GM18526 (cell line): Measurements from ENCODE around the gene ZBTB45.
A peak's percentile ranks its signal among the peaks of the same experiment; 100 is the strongest.

ENCODE experiments used
- POLR2A ChIP-seq: IDR thresholded peaks from 3 replicates; pipeline ENCODE4 v1.6.1; 2011; ENCODE audit not compliant: insufficient read length; ENCODE audit errors: extremely low read depth

The ZBTB45 gene

GRCh38 chr19:58499021-58499927, 20.3 kb downstream of the ZBTB45 start:
- TF ChIP-seq POLR2A: peak; percentile 55

GRCh38 chr19:58498316-58499020, 21.1 kb downstream of the ZBTB45 start:
- TF ChIP-seq POLR2A: no peak

- no peak for TF ChIP-seq POLR2A
Measured at GRCh38 chr19:58497634-58498170, 21.9 kb downstream of the ZBTB45 start.

- no peak for TF ChIP-seq POLR2A
Measured at GRCh38 chr19:58492265-58492664, 27.3 kb downstream of the ZBTB45 start.

- no peak for TF ChIP-seq POLR2A
Measured at GRCh38 chr19:58491393-58491792, 28.2 kb downstream of the ZBTB45 start.

- no peak for TF ChIP-seq POLR2A
Measured at GRCh38 chr19:58483776-58484175, 35.8 kb downstream of the ZBTB45 start.

GRCh38 chr19:58482372-58482771, 37.2 kb downstream of the ZBTB45 start:
- no peak for TF ChIP-seq POLR2A

GRCh38 chr19:58480831-58481230, 38.8 kb downstream of the ZBTB45 start:
- no peak for TF ChIP-seq POLR2A

- no peak for TF ChIP-seq POLR2A
Measured at GRCh38 chr19:58480481-58480830, 39.2 kb downstream of the ZBTB45 start.

- no peak for TF ChIP-seq POLR2A
Measured at GRCh38 chr19:58479736-58480480, 39.7 kb downstream of the ZBTB45 start.

- TF ChIP-seq POLR2A: no peak
Measured at GRCh38 chr19:58479303-58479702, 40.3 kb downstream of the ZBTB45 start.

- no peak for TF ChIP-seq POLR2A
Measured at GRCh38 chr19:58477871-58478270, 41.7 kb downstream of the ZBTB45 start.

- no peak for TF ChIP-seq POLR2A
Measured at GRCh38 chr19:58477130-58477529, 42.5 kb downstream of the ZBTB45 start.

GRCh38 chr19:58476498-58477015, 43.1 kb downstream of the ZBTB45 start:
- TF ChIP-seq POLR2A: no peak
